ENCODE results near the gene VSIG4.
"Not testable (repeated sequence)": the region's sequence is repeated elsewhere in the genome, so short reads cannot be mapped to it uniquely, and the experiment has no call there.

VSIG4 gene

GRCh38 chrX:65985211-65985610, 54.7 kb downstream of the VSIG4 start (continued):
- TF ChIP-seq, protein P1, sequence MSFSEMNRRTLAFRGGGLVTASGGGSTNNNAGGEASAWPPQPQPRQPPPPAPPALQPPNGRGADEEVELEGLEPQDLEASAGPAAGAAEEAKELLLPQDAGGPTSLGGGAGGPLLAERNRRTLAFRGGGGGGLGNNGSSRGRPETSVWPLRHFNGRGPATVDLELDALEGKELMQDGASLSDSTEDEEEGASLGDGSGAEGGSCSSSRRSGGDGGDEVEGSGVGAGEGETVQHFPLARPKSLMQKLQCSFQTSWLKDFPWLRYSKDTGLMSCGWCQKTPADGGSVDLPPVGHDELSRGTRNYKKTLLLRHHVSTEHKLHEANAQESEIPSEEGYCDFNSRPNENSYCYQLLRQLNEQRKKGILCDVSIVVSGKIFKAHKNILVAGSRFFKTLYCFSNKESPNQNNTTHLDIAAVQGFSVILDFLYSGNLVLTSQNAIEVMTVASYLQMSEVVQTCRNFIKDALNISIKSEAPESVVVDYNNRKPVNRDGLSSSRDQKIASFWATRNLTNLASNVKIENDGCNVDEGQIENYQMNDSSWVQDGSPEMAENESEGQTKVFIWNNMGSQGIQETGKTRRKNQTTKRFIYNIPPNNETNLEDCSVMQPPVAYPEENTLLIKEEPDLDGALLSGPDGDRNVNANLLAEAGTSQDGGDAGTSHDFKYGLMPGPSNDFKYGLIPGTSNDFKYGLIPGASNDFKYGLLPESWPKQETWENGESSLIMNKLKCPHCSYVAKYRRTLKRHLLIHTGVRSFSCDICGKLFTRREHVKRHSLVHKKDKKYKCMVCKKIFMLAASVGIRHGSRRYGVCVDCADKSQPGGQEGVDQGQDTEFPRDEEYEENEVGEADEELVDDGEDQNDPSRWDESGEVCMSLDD (tag by site-specific recombination; IDR thresholded peaks at IDR 0.05): no peak

- peak; percentile 66; the same call in 1 of the 2 replicates for TF ChIP-seq ZNF146 (tag by site-specific recombination; IDR thresholded peaks at IDR 0.05)
- H3K36me3 ChIP-seq (ENCODE audit: control insufficient read depth in 2 of 2, insufficient read depth in 1 of 2, low read length in 2 of 2); H3K9me3 ChIP-seq (ENCODE audit: control insufficient read depth, insufficient read depth, low read depth, low read length); H3K4me3 ChIP-seq (ENCODE audit: low read depth, low read length); POLR2A ChIA-PET; H3K4me1 ChIP-seq (ENCODE audit: control insufficient read depth, insufficient read depth, low read length); H3K27ac ChIP-seq (ENCODE audit: extremely low read depth, low read depth, low read length): not testable (repeated sequence)
- CTCF ChIA-PET: interaction anchor here (0.9 kb wide), 1 partner anchor 9 kb away, joined by 3 read pairs; no protein-coding TSS in a partner anchor
Measured at GRCh38 chrX:65977161-65977560, 62.7 kb downstream of the VSIG4 start.

GRCh38 chrX:65976161-65976560, 63.7 kb downstream of the VSIG4 start:
- H3K9me3 ChIP-seq (ENCODE audit: control insufficient read depth, insufficient read depth, low read depth, low read length): no peaks in the 10 kb centered on the region; the same call in 1 of the 2 replicates
- H3K36me3 ChIP-seq (ENCODE audit: control insufficient read depth in 2 of 2, insufficient read depth in 1 of 2, low read length in 2 of 2): no peaks in the 10 kb centered on the region
- H3K4me1 ChIP-seq (ENCODE audit: control insufficient read depth, insufficient read depth, low read length): no peaks in the 10 kb centered on the region
- H3K27ac ChIP-seq (ENCODE audit: extremely low read depth, low read depth, low read length): no peak overlapping the region
- ChIA-PET CTCF (no interaction called here), POLR2A (no interaction called here)
- no peak overlapping the region for H3K4me3 ChIP-seq (ENCODE audit: low read depth, low read length)
- TF ChIP-seq, protein P2, sequence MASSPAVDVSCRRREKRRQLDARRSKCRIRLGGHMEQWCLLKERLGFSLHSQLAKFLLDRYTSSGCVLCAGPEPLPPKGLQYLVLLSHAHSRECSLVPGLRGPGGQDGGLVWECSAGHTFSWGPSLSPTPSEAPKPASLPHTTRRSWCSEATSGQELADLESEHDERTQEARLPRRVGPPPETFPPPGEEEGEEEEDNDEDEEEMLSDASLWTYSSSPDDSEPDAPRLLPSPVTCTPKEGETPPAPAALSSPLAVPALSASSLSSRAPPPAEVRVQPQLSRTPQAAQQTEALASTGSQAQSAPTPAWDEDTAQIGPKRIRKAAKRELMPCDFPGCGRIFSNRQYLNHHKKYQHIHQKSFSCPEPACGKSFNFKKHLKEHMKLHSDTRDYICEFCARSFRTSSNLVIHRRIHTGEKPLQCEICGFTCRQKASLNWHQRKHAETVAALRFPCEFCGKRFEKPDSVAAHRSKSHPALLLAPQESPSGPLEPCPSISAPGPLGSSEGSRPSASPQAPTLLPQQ (tag by site-specific recombination; IDR thresholded peaks at IDR 0.05): no peak
- TF ChIP-seq ZNF138 (tag by site-specific recombination; IDR thresholded peaks at IDR 0.05; ENCODE audit: borderline replicate concordance): no peak
- TF ChIP-seq ZNF302 (tag by site-specific recombination; IDR thresholded peaks at IDR 0.05; ENCODE audit: low read depth): no peak
- no peak for TF ChIP-seq TCF7L2 (IDR thresholded peaks at IDR 0.05; ENCODE audit: borderline replicate concordance, low read depth, low read length)
- TF ChIP-seq ZNF791 (tag by site-specific recombination; IDR thresholded peaks at IDR 0.05): no peak
- TF ChIP-seq KLF10 (tag by site-specific recombination; IDR thresholded peaks at IDR 0.05): no peak
- no peak for TF ChIP-seq ZBTB1 (tag by site-specific recombination; IDR thresholded peaks at IDR 0.05)
- no peak for TF ChIP-seq ZSCAN16 (tag by site-specific recombination; IDR thresholded peaks at IDR 0.05)
- no peak for TF ChIP-seq ZNF529 (tag by site-specific recombination; IDR thresholded peaks at IDR 0.05; ENCODE audit: insufficient replicate concordance)
- TF ChIP-seq ZNF600 (tag by site-specific recombination; IDR thresholded peaks at IDR 0.05): no peak
- TF ChIP-seq MEIS1 (CRISPR knock-in tag; IDR thresholded peaks at IDR 0.05; ENCODE audit: borderline replicate concordance): no peak
- no peak for TF ChIP-seq ZNF623 (tag by site-specific recombination; IDR thresholded peaks at IDR 0.05)
- no peak for TF ChIP-seq ZNF792 (tag by site-specific recombination; IDR thresholded peaks at IDR 0.05)
- TF ChIP-seq ZNF214 (tag by site-specific recombination; IDR thresholded peaks at IDR 0.05; ENCODE audit: borderline replicate concordance): no peak
- no peak for TF ChIP-seq SALL2 (tag by site-specific recombination; IDR thresholded peaks at IDR 0.05; ENCODE audit: borderline replicate concordance)

DNA sequence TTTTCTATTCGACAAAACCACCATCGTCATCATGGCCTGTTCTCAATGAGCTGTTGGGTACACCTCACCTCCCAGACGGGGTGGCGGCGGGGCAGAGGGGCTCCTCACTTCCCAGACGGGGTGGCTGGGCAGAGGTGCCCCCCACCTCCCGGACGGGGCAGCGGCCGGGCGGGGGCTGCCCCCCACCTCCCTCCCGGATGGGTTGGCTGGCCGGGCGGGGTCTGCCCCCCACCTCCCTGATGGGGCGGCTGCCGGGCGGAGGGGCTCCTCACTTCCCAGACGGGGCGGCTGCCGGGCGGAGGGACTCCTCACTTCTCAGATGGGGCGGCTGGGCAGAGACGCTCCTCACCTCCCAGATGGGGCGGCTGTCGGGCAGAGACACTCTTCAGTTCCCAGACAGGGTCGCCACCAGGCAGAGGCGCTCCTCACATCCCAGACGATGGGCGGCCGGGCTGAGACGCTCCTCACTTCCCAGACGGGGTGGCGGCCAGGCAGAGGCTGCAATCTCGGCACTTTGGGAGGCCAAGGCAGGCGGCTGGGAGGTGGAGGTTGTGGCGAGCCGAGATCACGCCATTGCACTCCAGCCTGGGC, 64.6 kb downstream of the VSIG4 start:
- CTCF ChIA-PET; POLR2A ChIA-PET; H3K4me3 ChIP-seq (ENCODE audit: low read depth, low read length); H3K4me1 ChIP-seq (ENCODE audit: control insufficient read depth, insufficient read depth, low read length); H3K9me3 ChIP-seq (ENCODE audit: control insufficient read depth, insufficient read depth, low read depth, low read length); H3K36me3 ChIP-seq (ENCODE audit: control insufficient read depth in 2 of 2, insufficient read depth in 1 of 2, low read length in 2 of 2); H3K27ac ChIP-seq (ENCODE audit: extremely low read depth, low read depth, low read length): not testable (repeated sequence)
